ENCODE measurements around the gene FKBP15.

GRCh38 chr9:113254991-113255390 is 33.9 kb upstream of the FKBP15 start:
- TF ChIP-seq CTCF (IDR thresholded peaks at IDR 0.05; ENCODE audit: insufficient read depth, low read depth, low read length) (no peak), EZH2 (IDR thresholded peaks at IDR 0.05; ENCODE audit: insufficient read depth, low read length) (no peak)

Data from astrocyte (in vitro differentiated cells and primary cell).